HuH-7.5 (cell line): ENCODE data around the gene IGSF21.

Experiments
- DNase-seq: peaks from one replicate; pipeline ENCODE4 v3.0.0; 2011; ENCODE audit warnings: low spot score

IGSF21 gene

DNA sequence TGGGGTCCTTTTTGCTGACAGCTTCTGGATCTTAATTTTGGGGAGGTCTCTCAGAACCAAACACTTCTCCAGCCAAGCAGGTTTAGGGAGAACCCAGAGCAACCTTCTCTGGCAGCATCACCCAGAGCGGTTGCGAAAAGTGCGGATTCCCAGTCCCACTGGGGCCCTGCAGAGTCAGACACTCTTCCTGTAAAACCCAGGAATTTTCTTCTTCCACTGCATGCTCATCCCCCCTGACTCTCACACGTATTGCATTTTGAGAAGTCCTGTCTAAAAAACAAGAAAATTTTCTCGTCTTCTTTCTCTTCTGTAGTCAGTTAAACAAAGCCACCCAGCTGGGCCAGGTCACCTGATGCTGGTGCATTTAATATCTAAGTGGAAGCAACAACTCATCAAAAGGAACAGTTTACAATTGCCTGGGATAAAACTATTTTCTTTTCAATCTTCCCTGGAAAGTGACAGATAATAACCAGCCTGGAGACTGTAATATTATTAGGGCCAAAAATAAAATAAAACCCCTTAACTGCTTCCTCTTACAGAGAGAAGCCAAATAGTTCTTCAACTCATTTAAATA, 156.0 kb downstream of the IGSF21 start:
- DNase-seq: no peak

DNA sequence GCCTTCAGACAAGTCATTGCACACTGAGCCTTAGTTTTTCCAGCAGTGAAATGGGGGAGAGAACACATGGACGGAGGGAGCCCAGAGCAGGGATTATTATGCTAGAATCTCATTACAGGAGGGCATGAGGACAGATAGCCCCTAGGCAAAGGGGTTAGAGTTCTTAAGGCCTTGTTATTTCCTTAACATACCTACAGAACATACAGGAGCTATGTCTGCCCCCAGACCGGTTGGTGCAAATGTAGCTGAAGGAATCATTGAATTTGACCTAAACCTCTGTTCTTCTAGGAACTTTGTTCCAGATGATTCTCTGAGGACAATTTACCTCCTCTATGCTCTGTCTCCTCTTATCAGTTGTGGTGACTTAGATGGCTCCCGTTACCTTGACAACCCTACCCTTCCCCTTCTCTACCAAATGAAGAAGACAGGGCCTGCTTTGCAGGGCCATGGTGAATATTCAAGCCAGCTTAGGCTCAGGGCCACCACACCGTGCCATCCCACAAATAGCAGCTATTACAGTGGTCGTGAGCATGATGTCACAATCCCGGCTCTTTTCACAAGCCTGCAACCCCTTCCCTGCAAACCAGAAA, 156.9 kb downstream of the IGSF21 start:
- DNase-seq: no peak

DNA sequence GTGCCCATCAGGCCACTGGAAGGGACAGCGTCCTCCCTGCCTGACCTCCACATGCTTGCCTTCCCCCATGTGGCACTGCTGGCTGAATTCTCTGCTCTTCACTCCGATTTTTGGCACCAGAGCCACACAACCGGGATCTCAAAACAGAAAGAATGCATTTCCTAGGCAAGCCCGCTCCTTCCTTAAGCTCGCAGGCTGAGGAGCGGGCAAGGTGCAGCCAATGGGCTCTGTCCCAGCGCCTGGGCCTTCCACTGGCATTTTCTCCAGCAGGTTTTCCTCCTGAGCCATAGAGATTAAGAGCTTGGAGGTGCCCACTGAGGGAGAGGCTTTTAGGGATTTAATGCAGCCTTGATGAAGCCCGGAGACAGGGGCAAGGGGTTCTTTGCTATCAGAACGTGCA, 158.0 kb downstream of the IGSF21 start:
- no peak for DNase-seq

- no peak for DNase-seq
Measured at GRCh38 chr1:18266391-18266790, 158.8 kb downstream of the IGSF21 start.

DNA sequence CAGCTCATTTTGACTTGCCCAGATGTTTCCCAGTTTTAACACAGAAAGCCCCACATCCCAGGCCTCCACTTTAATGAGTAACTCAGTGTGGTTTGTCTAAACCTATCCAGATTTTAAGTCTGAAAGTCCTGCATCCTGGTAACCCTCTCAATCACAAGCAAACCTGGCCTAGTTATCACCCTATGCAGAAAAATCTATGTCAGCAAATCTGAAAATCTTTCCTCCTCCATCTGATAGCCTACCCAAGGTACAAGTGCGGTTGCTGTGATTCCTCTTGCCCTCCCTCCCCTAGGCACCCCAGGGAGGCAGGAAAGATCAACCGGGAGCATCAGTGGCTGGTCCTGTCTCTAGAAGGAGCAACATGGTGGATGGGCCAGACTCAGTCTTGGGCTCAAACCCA, 163.7 kb downstream of the IGSF21 start:
- DNase-seq: no peak

DNA sequence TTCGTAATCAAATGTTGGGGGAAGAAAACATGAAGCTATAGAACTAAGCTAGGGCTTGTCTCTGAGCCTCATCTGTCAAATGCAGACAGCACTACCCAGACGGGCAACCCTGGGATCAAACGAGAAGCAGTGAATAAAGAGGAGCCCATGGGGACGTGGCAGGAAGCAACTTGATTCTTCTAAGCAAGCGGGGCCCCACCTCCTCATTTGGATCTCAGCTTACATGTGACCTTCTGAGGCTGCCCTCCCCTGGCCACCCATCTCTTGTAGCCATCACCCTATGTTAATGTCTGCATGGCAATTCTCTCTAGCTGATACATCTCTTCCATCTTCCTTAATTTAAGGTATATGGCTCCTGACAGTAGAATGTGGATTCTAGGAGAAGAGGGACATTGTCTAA, 171.3 kb downstream of the IGSF21 start:
- no peak for DNase-seq

GRCh38 chr1:18279351-18280074, 171.9 kb downstream of the IGSF21 start:
- no peak for DNase-seq

- DNase-seq: no peak
Measured at GRCh38 chr1:18280956-18281355, 173.4 kb downstream of the IGSF21 start.

- no peak for DNase-seq
Measured at GRCh38 chr1:18282851-18283600, 175.4 kb downstream of the IGSF21 start.

GRCh38 chr1:18283601-18284385, 176.2 kb downstream of the IGSF21 start:
- no peak for DNase-seq

DNA sequence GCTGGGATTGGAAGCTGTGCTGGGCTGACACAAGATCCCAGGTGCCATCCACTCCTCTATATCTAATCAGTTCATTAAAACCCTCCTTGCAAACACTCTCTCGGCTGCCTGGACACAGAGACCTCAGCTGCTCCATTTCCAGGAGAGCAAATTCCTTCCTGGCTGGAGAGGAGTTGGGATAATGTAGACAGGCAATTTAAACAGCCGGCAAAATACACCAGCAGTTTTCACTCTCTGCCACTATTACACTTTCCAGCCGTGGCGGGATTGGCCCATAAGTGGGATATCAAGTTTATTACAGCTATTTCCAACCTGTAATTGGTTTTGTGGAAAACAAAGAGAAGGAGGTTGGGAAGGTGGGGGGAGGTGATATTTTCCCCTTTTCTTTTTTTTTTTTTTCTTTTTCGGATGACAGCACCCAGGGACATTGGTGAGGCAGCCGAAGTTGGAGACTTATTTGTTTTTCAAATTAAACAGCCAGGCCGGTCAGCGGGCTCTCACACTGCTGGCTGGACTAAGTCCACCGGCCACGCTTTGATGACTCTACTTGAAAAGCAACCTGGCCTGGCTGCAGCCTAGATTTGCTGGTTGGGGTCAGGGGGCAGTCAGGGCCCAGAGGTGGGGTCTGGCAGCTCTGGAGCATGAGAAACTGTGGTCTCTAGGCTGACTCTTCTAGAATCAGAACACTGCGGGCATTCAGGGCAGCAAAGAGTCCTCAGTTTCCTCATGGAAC, 177.4 kb downstream of the IGSF21 start:
- no peak for DNase-seq

GRCh38 chr1:18285538-18285924, 177.9 kb downstream of the IGSF21 start:
- no peak for DNase-seq

- no peak for DNase-seq
Measured at GRCh38 chr1:18288722-18289121, 181.1 kb downstream of the IGSF21 start.

DNA sequence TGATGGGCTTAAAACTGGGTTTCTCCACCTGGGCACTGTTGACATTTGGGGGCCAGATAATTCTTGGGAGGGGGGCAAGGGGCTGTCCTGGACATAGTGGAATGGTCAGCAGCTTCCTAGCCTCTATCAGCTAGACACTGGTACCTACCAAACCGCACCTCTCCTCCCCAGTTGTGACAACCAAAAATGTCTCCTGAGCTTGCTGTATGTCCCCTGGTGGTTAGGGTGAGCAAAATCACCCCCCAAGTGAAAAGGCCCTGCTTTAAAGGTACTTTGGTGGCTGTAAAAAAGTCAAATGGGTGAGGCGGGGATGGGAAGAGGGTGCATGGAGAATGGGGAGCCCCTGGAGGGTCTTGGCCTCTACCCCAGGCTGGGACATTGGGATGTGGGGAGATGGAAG, 182.0 kb downstream of the IGSF21 start:
- DNase-seq: no peak

GRCh38 chr1:18290740-18291412, 183.3 kb downstream of the IGSF21 start:
- no peak for DNase-seq

DNA sequence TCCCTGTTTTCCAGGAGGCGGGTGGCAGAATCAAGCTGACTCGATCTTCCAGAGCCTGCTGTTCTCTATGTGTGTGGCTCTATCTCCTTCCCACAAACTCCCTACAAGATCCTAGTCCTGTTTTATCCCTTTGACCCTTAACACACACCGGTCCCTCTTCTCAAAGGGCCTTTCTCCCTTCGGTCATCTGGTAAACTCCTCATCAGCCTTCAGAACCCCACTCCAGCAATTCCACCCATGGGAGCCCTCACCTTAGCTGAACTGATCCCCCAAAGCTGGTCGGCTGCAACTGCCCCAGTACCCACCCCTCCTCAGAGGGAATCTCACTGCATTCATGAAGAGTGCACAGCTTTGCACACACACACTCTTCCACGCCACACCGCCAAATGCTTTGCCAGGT, 184.9 kb downstream of the IGSF21 start:
- DNase-seq: no peak

- no peak for DNase-seq
Measured at GRCh38 chr1:18293291-18293690, 185.7 kb downstream of the IGSF21 start.

- DNase-seq: no peak
Measured at GRCh38 chr1:18294437-18295176, 187.0 kb downstream of the IGSF21 start.

DNA sequence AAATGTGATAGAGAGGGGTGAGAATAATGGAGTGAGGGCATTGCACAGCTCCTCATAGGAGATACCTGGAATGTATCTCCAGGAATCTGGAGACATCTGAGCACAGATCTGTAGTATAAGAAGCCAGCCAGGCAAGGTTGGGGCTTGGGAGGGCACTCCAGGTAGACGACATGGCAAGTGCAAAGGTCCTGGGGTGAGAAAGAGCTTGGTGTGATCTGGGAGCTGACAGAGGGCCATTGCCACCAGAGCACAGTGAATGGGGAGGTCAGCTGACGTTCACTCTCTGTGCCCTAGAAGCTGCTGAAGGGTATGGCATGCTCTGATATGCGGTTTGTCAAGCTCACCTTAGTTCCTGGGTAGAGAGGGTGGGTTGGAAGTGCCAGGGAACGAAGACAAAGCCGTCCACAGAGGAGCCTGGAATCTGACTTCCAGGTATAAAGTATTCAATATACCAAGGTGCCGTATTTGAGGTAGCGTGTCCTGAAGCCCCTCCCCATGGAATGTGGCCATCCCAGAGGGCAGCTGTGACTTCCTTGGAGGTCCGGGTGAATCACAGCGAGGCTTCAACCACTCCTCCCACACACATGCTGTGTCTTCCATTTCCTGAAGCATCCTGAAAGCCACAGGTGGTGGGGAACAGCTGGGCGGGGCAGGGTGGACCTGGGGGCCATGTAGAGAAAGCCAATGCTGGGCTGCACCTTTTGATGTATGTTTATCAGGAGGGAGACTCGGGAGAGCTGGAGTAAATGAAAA, 190.5 kb downstream of the IGSF21 start:
- no peak for DNase-seq
